Body of pancreas (tissue), 4 donors: ENCODE results near the gene AHCYL1. TPM values are rescaled to one million over a fixed set of nuclear protein-coding genes. Genes with fewer than 3 reads are reported as not detected.

Experiments used
- ATAC-seq: fragments of 150-250 bp; one replicate; pipeline ENCODE4 v1.9.1; 2016
- DNase-seq, 4 donors: peaks; one replicate each; pipeline ENCODE4 v3.0.0-alpha.2; 2019
- H3K27ac ChIP-seq, 4 donors: fragments of 200-600 bp; sonication (generic); 1 replicate in 3 of 4; 2 replicates in 1 of 4; pipeline versions ENCODE4 v1.5.1 to v1.6.1; 2016 to 2019; ENCODE audit warnings: mild to moderate bottlenecking in 1 of 4, mixed read lengths in 1 of 4, moderate library complexity in 1 of 4
- H3K27me3 ChIP-seq, 2 donors: fragments of 200-600 bp; sonication (generic); one replicate each; pipeline ENCODE4 v1.6.0; 2016; ENCODE audit warnings: mild to moderate bottlenecking in 1 of 2
- H3K36me3 ChIP-seq, 2 donors: fragments of 200-600 bp; sonication (generic); replicated peaks in 1 of 2; 2 replicates each; pipeline ENCODE4 v1.5.1; 2016; ENCODE audit warnings: low read depth in 2 of 2; ENCODE audit not compliant: insufficient read depth in 1 of 2
- H3K4me1 ChIP-seq: fragments of 200-600 bp; sonication (generic); one replicate; pipeline ENCODE4 v1.6.0; 2016
- H3K4me3 ChIP-seq, 2 donors: fragments of 200-600 bp; sonication (generic); 1 replicate in 1 of 2; 2 replicates in 1 of 2; pipeline ENCODE4 v1.5.1; 2016 to 2019
- H3K9me3 ChIP-seq, 3 donors: fragments of 200-600 bp; sonication (generic); 1 replicate in 2 of 3; 2 replicates in 1 of 3; pipeline ENCODE4 v1.5.1; 2016
- POLR2A ChIP-seq, 3 donors: fragments of 450-650 bp; IDR thresholded peaks; one replicate each; pipeline ENCODE4 v1.6.1; 2016; ENCODE audit warnings: antibody characterized with exemption in 3 of 3, mild to moderate bottlenecking in 2 of 3
- WGBS, 2 donors: methylation state at CpG; one replicate each; pipeline ENCODE4 v1.1.5; 2017; 5-methylcytosine and 5-hydroxymethylcytosine counted together
- intact Hi-C: fragments of 100-400 bp; cut with DNase I; formaldehyde crosslinking; loops from one replicate; pipeline ENCODE4 v1.15.1; 2023
- total RNA-seq, 2 donors: library from RNA; depleted of rRNA; stranded (reverse); fragments of >200 nt; gene quantifications; one replicate each; pipeline ENCODE4 v1.1.0, GENCODE V29; 2016
- TF ChIP-seq, protein P1 (sequence below), 7 experiments: fragments of 450-650 bp in 4 of 7; fragments of 200-600 bp in 3 of 7; sonication (generic) in 3 of 7; IDR thresholded peaks; one replicate each; pipeline ENCODE4 v1.5.1; 2016 to 2019; ENCODE audit warnings: antibody characterized with exemption in 7 of 7

Gene AHCYL1
- total RNA-seq, 2 donors from 2014 or later = 38.4 to 61.6 TPM

DNA sequence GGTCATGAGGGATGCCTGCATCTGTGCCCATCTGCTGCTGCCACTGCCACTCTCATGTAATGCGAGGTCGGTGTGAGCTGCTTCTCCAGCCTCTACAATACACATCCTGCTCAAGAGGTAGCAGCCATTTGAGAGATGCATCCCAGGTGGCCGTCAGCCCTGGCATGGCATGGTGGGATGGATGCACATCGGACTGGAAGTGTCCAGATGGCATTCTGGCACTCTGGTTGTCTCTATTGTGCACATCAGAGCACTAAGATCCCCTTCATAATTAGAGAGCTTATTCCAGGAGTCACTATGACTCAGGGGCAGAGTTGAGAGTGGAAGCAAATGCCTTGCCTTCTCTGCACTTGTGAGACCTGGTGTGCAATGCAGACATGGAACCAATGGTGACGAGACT lies 53.7 kb downstream of the AHCYL1 start:
- Histone ChIP-seq H3K27me3 (no peaks in the 10 kb centered on the region), H3K4me3 (no peak overlapping the region), H3K9me3 (no peaks in the 10 kb centered on the region), H3K4me1 (peaks cover 16% of the 10 kb centered on the region), H3K27ac (no peak overlapping the region), H3K36me3 (peaks cover 0 to 38% of the 10 kb centered on the region in 2 donors)
- DNase-seq (no peak), ATAC-seq (no peak)
- intact Hi-C loops = no loop called here
- TF ChIP-seq, protein P1, sequence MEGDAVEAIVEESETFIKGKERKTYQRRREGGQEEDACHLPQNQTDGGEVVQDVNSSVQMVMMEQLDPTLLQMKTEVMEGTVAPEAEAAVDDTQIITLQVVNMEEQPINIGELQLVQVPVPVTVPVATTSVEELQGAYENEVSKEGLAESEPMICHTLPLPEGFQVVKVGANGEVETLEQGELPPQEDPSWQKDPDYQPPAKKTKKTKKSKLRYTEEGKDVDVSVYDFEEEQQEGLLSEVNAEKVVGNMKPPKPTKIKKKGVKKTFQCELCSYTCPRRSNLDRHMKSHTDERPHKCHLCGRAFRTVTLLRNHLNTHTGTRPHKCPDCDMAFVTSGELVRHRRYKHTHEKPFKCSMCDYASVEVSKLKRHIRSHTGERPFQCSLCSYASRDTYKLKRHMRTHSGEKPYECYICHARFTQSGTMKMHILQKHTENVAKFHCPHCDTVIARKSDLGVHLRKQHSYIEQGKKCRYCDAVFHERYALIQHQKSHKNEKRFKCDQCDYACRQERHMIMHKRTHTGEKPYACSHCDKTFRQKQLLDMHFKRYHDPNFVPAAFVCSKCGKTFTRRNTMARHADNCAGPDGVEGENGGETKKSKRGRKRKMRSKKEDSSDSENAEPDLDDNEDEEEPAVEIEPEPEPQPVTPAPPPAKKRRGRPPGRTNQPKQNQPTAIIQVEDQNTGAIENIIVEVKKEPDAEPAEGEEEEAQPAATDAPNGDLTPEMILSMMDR (IDR thresholded peaks at IDR 0.05) = no peak
- no peak for TF ChIP-seq POLR2A (IDR thresholded peaks at IDR 0.05)
- WGBS, 2 donors = 90 to 100% methylated on average over 1 to 5 of the region's 5 CpGs

DNA sequence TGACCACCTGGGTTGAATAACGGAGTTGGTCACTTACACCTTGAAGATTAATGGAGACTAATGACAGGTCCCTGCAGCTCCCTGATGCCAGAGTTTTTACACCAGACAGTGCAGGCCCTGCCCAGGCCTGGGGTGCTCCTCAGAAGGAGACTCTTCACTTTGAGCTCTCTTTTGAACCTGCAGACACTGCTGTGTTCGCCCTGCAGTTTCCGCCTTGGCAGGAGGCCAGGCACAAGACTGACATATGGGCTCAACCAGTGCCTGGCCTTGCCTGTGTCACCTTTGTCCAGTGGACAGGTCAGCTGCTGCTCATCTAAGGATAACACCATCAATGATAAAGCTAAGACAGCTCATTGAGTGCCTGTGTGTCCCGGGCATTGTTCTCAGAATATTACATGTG lies 55.1 kb downstream of the AHCYL1 start:
- Histone ChIP-seq H3K4me3 (no peak overlapping the region), H3K27ac (no peak overlapping the region), H3K36me3 (peaks cover 7 to 47% of the 10 kb centered on the region in 2 donors), H3K9me3 (no peaks in the 10 kb centered on the region), H3K4me1 (peaks cover 11% of the 10 kb centered on the region), H3K27me3 (no peaks in the 10 kb centered on the region)
- DNase-seq = peak in 3 of 4 donors; percentile 27 to 56 (median 34)
- WGBS, 2 donors = 60 to 72% methylated on average over 3 to 4 of the region's 4 CpGs
- TF ChIP-seq, protein P1 (IDR thresholded peaks at IDR 0.05) = no peak
- TF ChIP-seq POLR2A (IDR thresholded peaks at IDR 0.05) = no peak
- intact Hi-C loops = no loop called here
- ATAC-seq = no peak

DNA sequence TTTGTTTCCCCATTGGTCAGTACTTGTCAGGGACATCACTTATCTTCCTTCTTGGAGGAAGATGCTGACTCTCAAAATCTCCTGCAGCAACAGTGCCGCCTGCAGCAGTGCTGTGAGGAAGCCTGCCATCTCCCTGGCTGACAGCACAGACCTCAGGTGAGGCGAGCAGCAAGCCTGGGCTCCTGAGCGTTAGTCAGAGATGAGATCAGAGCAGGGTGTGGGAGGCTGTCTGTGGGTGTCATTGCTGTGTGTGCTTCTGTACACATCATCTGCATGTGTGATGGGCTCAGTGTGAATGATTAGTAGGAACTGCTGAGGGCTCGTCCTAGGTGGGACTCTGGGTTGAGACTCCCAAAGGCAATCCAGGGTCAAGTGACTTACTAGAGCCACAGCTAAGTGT lies 56.0 kb downstream of the AHCYL1 start:
- no peaks in the 10 kb centered on the region for H3K27me3 ChIP-seq
- H3K9me3 ChIP-seq = no peaks in the 10 kb centered on the region
- peaks cover 7% of the 10 kb centered on the region for H3K4me1 ChIP-seq
- ATAC-seq (no peak), DNase-seq (no peak)
- H3K27ac ChIP-seq = no peak overlapping the region
- no peak overlapping the region for H3K4me3 ChIP-seq
- intact Hi-C loops = no loop called here
- WGBS, 2 donors = 92 to 97% methylated on average over 4 of the region's 4 CpGs
- TF ChIP-seq POLR2A (IDR thresholded peaks at IDR 0.05) = no peak
- TF ChIP-seq, protein P1 (IDR thresholded peaks at IDR 0.05) = no peak
- peaks cover 7 to 50% of the 10 kb centered on the region in 2 donors for H3K36me3 ChIP-seq

DNA sequence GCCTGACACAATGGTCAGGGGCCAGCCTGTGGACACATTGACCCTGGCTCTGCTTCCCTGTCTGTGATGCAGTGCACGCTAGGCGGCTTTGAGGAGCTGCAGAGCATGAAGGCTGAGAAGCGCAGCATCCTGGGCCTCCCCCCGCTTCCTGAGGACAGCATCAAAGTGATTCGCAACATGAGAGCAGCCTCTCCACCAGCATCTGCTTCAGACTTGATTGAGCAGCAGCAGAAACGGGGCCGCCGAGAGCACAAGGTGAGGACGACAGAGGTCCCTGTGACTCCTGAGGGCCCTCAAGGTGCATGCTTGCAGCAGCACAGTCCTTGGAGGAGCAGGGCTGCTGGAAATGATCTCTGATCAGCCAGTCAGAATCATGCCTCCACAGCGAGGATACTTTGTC lies 58.5 kb downstream of the AHCYL1 start:
- no peak for ATAC-seq

DNA sequence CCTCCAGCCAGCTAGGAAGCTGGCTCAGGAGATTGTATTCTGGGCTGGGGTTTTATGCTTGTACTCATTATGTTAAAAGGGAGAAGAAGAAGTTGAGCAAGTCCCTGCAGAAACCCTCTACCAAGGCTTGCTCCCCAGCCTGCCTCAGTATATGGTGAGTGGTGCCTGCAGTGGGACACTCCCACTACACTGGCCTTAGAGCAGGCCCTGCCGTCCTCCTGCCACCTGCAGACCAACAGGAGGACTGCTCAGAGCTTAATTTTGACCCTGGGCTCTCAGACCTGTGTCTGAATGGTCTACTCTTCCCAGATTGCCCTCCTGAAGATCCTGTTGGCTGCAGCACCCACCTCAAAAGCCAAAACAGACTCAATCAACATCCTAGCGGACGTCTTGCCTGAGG lies 62.9 kb downstream of the AHCYL1 start:
- H3K4me1 ChIP-seq = peaks cover 10% of the 10 kb centered on the region
- WGBS, 2 donors = 71 to 75% methylated on average over 3 of the region's 3 CpGs
- no peak for TF ChIP-seq POLR2A (IDR thresholded peaks at IDR 0.05)
- TF ChIP-seq, protein P1 (IDR thresholded peaks at IDR 0.05) = no peak
- ATAC-seq (no peak), DNase-seq (no peak)
- intact Hi-C loops = no loop called here
- H3K9me3 ChIP-seq = no peaks in the 10 kb centered on the region
- H3K36me3 ChIP-seq = peaks cover 11 to 41% of the 10 kb centered on the region in 2 donors
- H3K27me3 ChIP-seq = no peaks in the 10 kb centered on the region
- H3K27ac ChIP-seq = no peak overlapping the region
- H3K4me3 ChIP-seq = no peak overlapping the region

More for the DNA sequence above, 58.5 kb downstream of the AHCYL1 start:
- intact Hi-C loops = no loop called here
- Histone ChIP-seq H3K36me3 (peaks cover 11 to 63% of the 10 kb centered on the region in 2 donors), H3K27ac (no peak overlapping the region), H3K27me3 (no peaks in the 10 kb centered on the region), H3K4me3 (no peak overlapping the region), H3K4me1 (no peaks in the 10 kb centered on the region), H3K9me3 (no peaks in the 10 kb centered on the region)
- DNase-seq = no peak
- no peak for TF ChIP-seq POLR2A (IDR thresholded peaks at IDR 0.05)
- WGBS, 2 donors = 93 to 98% methylated on average over 10 of the region's 10 CpGs
